RCC 7860 (cell line): ENCODE results near the gene EXOC4.

Experiments used
- DNase-seq: peaks from one replicate; pipeline ENCODE4 v3.0.0-alpha.2; 2015; ENCODE audit warnings: low spot score
- FAIRE-seq: peaks from 2 replicates; lab custom pipeline; 2012; peaks lifted over from hg19 to GRCh38; lab: Jason Lieb, UNC

Gene EXOC4

DNA sequence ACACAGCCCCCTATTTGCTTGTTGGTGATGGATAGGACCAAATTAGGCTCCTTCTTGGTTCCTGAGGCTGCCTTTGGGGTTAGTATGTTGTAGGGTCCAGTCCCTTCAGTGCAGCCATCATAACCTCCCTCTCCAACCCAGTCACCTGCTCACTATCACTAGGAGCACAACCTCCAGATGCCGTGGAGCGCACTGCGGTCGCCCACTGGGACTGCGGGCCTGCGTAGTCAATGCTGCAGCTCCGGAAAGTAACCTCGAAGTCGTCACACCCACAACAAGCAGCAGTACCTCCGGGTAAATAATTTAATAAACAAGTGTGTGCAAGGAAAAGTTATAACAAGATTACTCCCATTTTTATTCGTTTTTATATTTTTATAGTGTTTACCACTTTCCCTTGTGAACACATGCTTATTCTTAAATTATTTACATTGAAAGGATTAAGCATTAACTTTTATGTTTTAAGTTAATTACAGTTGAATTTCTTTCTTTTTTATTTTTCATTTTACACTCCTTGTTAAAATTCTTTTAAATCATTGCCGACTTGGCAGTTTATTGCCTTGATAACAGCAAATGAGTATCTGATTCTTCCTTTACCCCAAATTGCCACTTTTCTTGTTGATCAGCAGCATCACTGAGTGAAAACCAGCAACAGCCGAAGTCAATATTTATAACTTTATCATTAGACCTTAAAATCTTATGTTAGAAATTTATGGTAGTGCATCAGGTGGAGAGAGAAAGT is 474.8 kb downstream of the EXOC4 start:
- DNase-seq: no peak
- peak; percentile 23 for FAIRE-seq

DNA sequence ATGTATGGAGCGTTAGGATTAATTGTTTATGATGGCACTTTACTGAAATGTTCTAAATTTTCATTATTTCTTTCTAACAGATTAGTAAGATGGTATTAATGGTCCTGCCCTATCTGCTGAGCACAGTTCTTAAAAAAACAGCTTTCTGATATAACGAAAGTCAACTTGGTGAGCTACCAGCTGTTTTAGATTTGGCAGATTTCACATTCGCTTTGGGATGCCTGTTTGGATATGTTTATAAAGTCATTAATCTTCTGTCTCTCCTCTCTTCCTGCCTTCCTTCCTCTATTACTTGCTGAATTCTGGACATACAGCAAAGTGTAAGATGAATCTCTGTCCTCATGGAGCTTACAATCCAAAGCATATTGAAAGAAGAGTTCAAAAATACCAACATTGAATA is 477.5 kb downstream of the EXOC4 start:
- DNase-seq (no peak), FAIRE-seq (no peak)

DNA sequence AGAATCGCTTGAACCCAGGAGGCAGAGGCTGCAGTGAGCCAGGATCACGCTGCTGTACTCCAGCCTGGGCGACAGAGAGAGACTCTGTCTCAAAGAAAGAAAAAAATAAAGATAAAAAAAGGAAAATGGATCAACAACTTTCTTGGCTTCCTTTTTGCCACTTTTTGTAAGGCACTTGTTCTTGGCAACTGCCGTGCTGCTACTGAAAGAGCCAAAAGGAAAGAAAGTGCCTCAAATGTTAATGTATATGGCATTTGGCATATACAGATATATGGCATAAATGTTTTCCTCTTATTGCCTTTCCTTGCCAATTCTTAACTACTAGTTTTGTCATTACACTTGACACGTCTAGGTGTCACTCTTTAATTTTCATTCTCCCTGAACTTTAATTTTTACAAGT is 480.5 kb downstream of the EXOC4 start:
- no peak for FAIRE-seq
- DNase-seq: no peak

DNA sequence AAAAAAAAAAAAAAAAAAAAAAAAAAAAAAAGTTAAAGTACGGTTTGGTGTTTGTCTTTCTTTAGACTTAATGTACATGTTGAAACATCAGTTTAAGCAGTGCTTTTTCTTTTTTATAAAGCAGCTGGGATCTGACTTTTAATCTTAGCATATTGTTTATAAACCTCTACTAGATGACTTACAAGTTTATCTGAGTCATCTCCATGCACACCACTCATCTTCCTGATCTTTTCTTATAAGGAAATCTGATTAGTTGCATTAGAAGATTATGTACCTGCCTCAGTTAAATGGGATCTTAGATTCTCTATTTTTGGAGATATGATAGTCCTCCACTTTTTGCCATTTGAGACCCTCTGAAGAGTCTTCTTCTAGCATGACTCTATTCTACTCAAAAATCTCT is 482.3 kb downstream of the EXOC4 start:
- FAIRE-seq (no peak), DNase-seq (no peak)

DNA sequence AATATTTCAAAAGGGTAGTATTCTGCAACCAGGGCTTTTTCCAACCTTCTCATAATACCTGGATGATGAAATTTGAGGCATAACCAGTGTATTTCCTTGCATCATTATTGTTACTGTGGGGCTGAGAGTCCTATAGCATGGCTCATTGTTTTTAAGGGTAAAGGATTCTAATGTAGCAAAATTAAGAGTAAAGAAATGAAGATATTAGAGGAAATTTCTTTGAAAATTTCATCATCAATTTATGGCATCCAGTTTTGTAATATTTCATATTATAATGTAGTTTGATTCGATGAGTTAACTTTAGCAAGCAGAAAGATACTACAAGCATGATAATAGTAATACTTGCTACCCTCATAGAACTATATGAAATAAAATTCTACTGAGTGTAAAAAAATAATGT is 486.9 kb downstream of the EXOC4 start:
- no peak for DNase-seq
- no peak for FAIRE-seq

DNA sequence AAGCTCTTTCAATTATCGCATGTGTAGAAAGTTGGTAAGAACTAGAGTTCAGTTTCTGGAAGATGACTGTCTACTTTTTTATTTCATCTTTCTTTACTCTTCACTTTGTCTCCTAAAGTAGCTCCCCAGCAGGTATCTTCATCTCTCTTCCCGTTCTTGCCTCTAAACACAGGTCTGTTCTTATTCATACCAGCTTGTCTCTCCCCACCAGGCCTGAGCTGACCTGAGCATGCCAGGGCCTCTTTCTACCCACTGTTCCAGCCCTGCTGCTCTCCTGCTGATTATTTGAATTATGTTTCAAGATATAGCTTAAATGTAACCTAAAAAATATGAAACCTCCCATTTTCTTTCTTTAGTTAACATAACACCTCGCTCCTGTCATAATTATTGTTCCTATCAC is 488.2 kb downstream of the EXOC4 start:
- FAIRE-seq: no peak
- DNase-seq: no peak

DNA sequence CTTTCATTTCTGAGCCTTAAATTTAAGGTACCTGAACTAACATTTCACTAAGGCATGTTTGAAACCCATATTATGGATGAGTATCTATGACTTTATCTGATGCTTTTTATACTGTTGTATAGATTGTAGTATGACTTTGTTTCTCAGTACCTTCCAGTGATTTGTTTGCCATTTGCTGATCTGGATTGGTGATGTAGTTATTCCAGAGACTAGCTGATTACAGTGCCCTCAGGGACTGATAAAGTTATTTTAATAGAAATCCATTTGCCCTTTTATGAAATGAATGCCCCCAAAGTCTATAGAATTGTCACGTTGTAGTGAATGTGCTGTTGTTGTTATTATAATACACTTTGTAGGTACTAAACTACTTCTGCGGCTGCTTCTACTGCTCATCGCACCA is 488.8 kb downstream of the EXOC4 start:
- FAIRE-seq: no peak
- DNase-seq: no peak

DNA sequence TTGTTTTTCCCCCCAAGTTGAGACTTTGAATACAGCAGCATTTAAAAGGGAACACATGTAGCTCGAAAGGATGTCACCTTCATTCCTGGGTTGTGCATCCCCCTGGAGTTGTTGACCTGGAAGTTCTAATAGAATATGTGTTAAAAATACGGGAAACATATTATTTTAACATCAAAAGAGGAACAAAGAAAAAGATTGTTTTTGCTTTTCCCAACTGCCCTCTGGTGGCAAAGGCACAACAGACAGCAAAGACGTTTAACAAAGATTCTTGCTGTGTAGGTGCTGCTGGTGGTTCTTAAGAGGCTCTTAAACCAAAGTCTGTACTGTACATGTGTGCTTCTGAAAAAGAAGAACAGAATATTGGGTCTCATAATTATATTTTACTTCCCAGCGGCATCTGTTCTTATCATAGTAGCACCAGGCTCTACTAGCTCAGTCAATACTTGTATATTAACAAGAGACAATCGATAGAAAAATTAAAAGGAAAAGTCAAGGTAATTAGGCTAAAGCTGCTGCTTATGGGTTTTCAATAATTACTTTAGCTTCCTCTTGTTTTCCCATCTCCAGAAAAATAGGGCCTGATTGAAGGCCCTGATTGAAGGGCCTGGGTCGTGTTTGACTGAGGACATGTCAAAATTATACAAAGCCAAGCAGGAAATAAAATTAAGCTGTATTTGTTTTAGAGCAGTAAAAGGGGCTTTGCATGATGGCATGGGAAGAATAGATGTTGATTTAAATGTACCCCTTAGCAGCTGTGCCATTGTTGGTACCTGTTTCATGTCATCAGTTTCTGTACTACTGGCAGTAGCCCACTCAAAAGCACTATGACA is 490.0 kb downstream of the EXOC4 start:
- FAIRE-seq (no peak), DNase-seq (no peak)

DNA sequence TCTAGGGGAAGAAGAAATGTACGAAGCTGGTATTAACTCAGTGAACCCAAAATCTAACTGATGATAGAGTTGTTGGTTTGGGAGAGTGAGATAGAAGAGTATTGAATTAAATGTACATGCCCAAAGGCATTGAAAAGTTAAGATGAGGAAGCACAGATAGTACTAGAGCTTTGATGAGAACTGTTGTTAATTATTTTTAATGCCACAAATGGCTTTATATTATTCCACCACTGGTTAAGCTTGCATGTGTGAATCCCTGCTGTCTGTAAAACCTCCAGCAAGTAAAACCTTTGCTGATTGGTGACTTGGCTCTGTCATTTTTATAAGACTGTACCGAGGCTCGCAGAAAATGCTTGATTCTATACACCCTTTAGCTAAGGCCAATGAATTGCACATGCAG is 491.6 kb downstream of the EXOC4 start:
- FAIRE-seq (no peak), DNase-seq (no peak)

DNA sequence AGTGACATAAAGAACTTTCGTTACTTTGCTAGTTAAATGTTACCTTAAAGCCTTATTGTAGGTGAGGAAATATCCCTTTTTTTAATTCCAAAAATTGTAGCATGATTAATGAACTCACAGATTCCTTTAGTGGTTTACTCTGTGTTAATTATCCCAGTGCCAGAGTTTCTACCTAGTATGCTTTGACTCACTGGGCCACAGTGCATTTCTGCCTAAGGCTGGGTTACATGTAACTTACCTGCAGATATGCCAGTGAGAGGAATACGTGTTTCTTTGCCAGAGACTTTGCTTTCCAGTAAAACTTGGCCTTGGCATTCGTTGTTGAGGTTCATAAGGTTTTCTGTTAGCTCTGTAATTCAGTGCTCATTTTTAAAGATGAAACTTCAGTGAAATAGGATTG is 493.4 kb downstream of the EXOC4 start:
- DNase-seq: no peak
- no peak for FAIRE-seq

DNA sequence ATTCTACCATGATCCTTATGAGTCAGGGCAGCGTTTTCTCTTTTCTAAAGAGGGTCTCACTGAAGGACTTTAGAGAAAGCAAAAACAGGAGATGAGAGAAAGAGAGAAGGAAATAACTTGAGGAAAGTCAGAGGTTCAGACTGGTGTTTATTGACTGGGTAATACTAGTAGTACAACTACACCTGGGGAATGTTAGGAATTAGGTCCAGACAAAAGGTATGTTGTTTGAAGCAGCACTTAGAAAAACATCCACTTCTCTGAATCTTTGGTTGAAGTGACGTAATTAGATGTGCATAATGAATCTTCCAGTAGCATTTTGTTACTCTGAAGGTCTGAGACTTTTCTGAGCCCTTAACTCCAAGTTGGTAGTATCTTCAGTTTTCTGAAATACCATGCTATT is 494.0 kb downstream of the EXOC4 start:
- no peak for DNase-seq
- FAIRE-seq: no peak

DNA sequence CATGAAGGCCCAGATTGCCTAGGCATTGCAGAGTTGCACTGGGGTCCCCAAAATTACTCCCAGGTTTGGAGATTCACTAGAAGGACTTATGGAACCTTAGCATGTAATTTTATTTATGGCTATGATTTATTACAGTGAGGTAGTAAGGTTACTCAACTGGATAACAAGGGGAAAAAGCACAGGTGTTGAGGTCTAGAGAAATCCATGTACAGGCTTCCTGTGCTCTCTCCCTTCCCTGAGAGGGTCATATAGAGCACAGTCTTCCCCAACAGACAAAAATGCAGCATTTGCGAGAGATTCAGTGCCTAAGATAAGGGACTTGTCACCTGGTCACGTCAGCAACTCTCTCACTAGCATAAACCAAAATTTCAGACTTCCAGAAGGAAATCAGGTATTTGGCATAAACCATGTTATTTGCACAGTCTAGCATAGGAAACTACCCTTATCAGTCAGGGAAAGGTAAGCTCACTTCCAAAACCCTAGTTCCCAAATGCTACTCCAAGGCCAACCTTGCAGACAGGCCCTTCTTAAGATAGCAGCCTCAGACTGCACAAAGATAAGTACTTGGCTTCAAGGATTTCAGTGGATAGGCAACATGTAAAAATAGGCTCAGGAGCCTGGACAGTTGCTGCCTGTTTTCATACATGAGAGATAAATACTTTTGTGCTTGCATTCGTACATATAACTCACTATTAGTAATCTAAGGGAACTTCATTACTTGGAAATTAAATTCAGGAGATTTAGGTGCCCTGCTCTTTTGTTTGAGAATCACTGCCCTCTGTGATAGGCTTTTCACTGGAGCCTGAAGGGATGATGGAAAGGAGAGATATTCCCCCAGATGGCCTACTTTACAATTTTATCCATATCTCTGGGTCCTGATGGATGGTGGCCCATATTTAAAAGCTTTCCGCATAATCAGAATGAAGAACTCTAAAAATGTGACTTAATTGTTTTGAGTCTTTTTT is 495.8 kb downstream of the EXOC4 start:
- no peak for FAIRE-seq

DNA sequence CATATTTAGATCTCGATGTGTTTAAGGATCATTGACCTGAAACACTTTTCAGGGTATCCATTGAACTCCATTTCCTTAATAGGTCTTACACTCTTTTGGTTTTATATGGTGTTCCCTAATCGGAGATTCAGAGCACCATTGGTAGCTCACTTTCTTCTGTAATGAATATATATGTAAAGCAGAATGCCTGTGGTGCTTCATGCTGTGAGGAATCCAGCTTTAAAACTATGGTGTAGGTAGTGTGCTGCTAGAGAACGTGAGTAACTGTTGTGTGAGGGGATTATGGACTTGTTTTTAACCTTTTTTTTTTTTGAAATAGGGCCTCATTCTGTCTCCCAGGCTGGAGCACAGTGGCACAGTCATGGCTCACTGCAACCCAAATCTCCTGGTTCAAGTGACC is 497.4 kb downstream of the EXOC4 start:
- FAIRE-seq: no peak

More for the DNA sequence above, 495.8 kb downstream of the EXOC4 start:
- no peak for DNase-seq

DNA sequence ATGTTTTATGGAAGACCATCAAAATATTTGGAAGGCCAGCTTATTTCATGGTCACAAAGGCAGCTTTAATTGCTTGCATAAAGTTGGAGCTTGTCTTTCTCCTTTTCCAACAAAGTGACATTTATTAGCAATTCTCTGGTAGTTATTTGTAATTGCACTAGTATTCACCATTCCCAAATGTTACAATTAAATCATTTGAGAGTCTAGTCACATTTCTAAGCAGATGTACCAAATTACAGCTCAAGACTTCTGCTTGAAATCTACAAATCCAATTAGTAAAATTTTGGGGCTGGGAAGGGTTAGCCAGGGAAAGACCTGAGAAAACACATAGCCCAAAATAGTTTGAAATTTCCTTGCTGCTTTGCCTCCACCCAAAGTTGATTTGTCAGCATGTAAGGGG is 498.2 kb downstream of the EXOC4 start:
- no peak for FAIRE-seq
- no peak for DNase-seq

More for the DNA sequence above, 497.4 kb downstream of the EXOC4 start:
- no peak for DNase-seq

DNA sequence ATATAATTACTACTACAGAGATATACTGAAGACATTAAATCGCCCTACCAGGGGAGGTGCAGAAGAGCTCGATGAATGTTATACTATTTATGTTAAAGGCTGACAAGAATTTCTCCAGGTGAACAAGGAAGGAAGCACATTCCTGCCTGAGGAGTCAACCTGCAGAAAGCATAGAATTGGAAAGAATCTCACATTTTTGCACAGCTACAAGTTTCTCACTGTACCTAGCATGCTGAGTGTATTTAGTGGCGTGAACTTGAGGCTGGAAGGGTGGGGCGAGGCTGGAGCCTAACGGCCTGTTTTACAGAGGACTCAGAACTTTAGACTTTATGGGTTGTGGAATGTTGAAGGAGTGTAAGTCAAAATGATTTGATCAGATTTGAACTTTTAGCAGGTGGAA is 500.6 kb downstream of the EXOC4 start:
- no peak for DNase-seq
- no peak for FAIRE-seq

DNA sequence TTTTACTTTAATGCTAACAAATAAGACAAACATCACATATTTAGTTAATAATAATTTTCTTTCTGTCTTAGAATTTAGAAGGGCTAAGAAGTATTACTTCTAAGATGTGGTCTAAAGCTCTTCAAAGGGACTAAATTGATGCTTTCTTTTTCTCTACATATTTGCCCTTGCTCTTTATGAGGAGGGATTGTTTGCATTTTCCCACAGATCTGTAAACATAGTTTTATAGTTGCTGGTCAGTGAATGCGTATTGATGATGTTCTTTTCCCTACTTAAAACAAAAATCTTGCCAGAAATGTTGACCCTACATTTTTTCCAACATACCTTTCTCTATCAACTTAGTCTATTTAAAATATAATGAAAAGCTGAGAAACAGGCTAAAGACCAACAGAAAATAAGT is 501.8 kb downstream of the EXOC4 start:
- DNase-seq (no peak), FAIRE-seq (no peak)

DNA sequence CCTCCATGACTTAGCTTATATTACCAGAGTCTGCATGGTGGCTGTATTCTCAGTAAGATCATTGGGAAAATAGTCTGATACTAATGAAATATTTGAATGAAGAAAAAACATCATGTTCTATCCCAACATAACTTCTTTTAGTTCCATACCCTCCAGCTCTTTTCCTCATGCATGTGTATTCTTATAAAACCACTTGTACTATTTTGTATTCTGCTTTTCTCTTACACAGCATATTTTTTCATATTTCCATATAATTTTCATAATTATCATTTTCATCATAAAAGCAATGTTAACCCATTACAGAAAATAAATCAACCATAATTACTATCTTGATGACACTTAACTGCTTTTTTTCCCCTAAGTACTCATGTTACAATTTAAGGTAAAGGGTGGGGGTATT is 503.0 kb downstream of the EXOC4 start:
- FAIRE-seq: no peak
- no peak for DNase-seq

DNA sequence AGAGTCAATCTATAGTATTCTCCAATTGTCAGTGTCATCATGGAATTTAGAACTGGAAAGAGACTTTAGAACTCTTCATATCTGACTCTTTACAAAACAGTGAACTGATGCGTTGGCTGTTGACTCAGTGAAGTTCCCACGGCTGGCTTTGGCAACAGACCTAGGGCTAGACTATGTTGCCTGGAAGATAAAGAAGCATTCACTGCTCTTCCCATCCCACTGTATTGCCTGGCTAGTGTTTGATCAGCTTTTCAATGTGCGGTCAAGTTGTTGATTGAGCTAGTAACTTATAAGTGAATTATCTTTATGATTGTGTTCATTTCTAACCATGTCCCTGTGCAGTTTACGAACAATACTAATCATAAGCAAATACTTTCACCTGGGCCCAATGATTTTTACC is 508.6 kb downstream of the EXOC4 start:
- FAIRE-seq (no peak), DNase-seq (no peak)

DNA sequence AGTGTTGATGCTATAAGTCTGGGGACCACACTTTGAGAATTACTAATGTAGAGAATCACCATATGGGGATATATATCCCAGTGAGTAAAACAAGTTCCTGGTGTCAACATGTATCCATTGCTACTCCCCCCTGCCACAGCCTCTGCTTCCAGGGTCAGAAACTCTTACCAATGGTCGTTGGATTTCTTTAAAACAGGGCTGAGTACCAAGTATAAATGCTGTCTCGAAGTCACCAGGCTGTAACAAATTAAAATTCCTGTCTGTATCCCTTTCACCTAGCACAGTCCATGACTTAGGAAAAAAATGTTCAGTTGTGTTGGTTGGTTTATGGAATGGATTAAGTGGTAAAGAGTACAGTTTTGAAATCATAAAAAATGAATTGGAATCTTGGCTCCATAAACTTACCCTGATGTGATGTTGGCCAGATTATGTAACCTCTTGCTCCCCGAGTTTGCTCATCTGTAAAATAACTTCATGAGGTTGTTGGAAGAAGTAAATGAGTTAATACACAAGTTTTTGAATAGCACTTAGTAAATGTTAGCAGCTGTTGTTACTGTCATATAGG is 510.3 kb downstream of the EXOC4 start:
- FAIRE-seq (no peak), DNase-seq (no peak)

DNA sequence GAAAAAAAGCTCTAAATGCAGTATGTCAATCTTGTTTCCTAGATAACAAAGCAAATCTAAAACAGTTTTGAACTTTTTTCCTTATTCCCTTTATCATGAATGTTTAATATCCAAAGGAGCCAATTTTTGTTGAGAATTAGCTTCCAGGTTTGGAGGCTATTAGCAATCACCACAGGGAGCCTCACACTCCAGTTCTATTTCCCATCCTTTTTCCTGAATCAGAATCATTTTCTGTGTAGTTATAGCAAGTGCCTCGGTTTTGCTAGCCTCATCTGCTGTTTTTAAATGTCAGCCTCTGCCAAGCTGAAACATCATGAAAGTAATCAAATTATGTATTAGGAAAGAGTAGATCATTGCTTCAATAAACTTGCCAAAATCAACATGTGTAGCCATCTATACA is 516.8 kb downstream of the EXOC4 start:
- FAIRE-seq: no peak

More for the DNA sequence above, 516.8 kb downstream of the EXOC4 start:
- no peak for DNase-seq
